Breast epithelium (tissue), 4 donors: ENCODE measurements around the gene NEDD4L. TPM values are rescaled to one million over a fixed set of nuclear protein-coding genes. Genes with fewer than 3 reads are reported as not detected.

ENCODE experiments used
- DNase-seq, 2 donors: peaks; one replicate each; pipeline ENCODE4 v3.0.0-alpha.2; 2019; ENCODE audit warnings: low spot score in 2 of 2
- H3K27ac ChIP-seq, 2 donors: fragments of 200-600 bp; sonication (generic) in 1 of 2; one replicate each; pipeline ENCODE4 v1.5.1; 2016 to 2019; ENCODE audit warnings: mild to moderate bottlenecking in 1 of 2
- H3K27me3 ChIP-seq, 2 donors: fragments of 200-600 bp; sonication (generic) in 1 of 2; one replicate each; pipeline versions ENCODE4 v1.5.1 to v1.6.0; 2017 to 2019; ENCODE audit warnings: control low read depth in 1 of 2, mild to moderate bottlenecking in 1 of 2
- H3K36me3 ChIP-seq: fragments of 200-600 bp; one replicate; pipeline ENCODE4 v1.5.1; 2019
- H3K4me1 ChIP-seq, 2 donors: fragments of 200-600 bp; sonication (generic); one replicate each; pipeline ENCODE4 v1.5.1; 2016 to 2019; ENCODE audit warnings: control low read depth in 1 of 2
- H3K4me3 ChIP-seq, 3 donors: fragments of 200-600 bp; sonication (generic); 1 replicate in 2 of 3; 2 replicates in 1 of 3; pipeline ENCODE4 v1.5.1; 2016 to 2019; ENCODE audit warnings: mild to moderate bottlenecking in 3 of 3, moderate library complexity in 2 of 3
- H3K9me3 ChIP-seq, 2 donors: fragments of 200-600 bp; sonication (generic) in 1 of 2; one replicate each; pipeline ENCODE4 v1.5.1; 2016 to 2019; ENCODE audit warnings: control low read depth in 1 of 2
- POLR2A ChIP-seq: fragments of 450-650 bp; IDR thresholded peaks from one replicate; pipeline ENCODE4 v1.6.1; 2016; ENCODE audit warnings: antibody characterized with exemption, mild to moderate bottlenecking, moderate library complexity
- POLR2AphosphoS5 ChIP-seq, 3 donors: sonication (generic); formaldehyde crosslinking; IDR thresholded peaks; one replicate each; pipeline ENCODE4 v1.6.1; 2017; ENCODE audit warnings: antibody characterized with exemption in 3 of 3
- intact Hi-C: fragments of 100-400 bp; cut with DNase I; formaldehyde crosslinking; loops from one replicate; pipeline ENCODE4 v1.15.1; 2023; ENCODE audit warnings: low total_unique reads
- total RNA-seq, 3 donors: library from RNA; depleted of rRNA; stranded (reverse); fragments of >200 nt; gene quantifications; one replicate each; pipeline ENCODE4 v1.1.0, GENCODE V29; 2016
- TF ChIP-seq, protein P1 (sequence below), 3 donors: fragments of 450-650 bp; IDR thresholded peaks; one replicate each; pipeline ENCODE4 v1.5.1; 2016 to 2017; ENCODE audit warnings: antibody characterized with exemption in 3 of 3, mild to moderate bottlenecking in 3 of 3, moderate library complexity in 3 of 3

NEDD4L gene
- total RNA-seq, 3 donors from 2014 or later = 26.2 to 162 (median 106) TPM

DNA sequence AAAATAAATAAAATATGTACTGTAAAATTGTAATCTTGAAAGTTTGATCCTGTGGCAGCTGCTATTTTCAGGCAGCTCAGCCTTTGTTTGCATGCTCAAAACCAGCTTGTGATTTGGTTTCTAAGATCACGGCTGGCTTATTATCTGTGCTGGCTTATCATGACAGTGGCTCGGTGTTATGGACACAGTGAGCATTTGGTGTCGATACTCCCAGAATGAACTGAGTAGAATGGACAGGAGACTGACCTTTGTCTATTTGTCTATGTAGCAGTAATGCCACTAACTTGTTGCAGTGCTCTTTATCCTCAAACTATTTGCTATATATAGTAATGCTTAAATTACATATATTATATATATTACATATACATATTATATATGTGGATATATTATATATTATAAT, 58.8 kb downstream of the NEDD4L start:
- Histone ChIP-seq H3K36me3 (no peaks in the 10 kb centered on the region), H3K4me3 (no peak overlapping the region), H3K27ac (peak overlapping the region in 1 of 2 donors; percentile 21), H3K4me1 (no peaks in the 10 kb centered on the region), H3K27me3 (no peaks in the 10 kb centered on the region), H3K9me3 (no peaks in the 10 kb centered on the region)
- no peak for DNase-seq
- no peak for TF ChIP-seq POLR2A
- TF ChIP-seq, protein P1, sequence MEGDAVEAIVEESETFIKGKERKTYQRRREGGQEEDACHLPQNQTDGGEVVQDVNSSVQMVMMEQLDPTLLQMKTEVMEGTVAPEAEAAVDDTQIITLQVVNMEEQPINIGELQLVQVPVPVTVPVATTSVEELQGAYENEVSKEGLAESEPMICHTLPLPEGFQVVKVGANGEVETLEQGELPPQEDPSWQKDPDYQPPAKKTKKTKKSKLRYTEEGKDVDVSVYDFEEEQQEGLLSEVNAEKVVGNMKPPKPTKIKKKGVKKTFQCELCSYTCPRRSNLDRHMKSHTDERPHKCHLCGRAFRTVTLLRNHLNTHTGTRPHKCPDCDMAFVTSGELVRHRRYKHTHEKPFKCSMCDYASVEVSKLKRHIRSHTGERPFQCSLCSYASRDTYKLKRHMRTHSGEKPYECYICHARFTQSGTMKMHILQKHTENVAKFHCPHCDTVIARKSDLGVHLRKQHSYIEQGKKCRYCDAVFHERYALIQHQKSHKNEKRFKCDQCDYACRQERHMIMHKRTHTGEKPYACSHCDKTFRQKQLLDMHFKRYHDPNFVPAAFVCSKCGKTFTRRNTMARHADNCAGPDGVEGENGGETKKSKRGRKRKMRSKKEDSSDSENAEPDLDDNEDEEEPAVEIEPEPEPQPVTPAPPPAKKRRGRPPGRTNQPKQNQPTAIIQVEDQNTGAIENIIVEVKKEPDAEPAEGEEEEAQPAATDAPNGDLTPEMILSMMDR (IDR thresholded peaks at IDR 0.05) = no peak
- intact Hi-C loops = no loop called here

DNA sequence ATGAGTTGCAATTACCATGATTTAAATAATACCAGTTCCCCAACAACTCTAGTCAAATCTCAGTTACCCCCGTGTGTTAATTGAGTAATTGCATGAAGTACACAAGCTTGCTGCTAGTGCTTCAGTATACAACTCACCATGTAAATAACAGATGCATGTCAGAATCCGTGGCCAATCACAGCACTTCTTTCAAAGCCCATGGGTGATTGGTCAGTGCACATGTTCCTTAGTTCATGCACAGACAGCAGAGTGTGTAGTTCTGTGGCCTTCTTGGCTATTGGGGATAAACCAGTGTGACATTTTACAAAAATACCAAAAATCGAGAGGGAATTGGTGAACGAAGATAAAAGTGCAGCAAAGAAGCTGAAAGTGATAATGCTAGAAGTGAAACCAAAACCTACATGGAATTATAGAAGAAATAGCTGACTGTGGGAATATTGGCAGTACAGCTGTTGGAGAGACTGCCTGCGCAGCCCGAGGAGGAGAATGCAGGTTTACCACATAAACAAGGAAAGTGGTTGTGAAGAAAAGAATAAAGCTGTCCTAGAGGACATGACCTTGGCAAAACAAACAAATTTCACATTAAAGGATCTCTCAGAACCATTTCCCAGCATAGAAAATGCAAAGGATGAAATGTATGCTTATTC, 59.4 kb downstream of the NEDD4L start:
- Histone ChIP-seq H3K4me1 (no peaks in the 10 kb centered on the region), H3K4me3 (no peak overlapping the region), H3K27ac (no peak overlapping the region)

DNA sequence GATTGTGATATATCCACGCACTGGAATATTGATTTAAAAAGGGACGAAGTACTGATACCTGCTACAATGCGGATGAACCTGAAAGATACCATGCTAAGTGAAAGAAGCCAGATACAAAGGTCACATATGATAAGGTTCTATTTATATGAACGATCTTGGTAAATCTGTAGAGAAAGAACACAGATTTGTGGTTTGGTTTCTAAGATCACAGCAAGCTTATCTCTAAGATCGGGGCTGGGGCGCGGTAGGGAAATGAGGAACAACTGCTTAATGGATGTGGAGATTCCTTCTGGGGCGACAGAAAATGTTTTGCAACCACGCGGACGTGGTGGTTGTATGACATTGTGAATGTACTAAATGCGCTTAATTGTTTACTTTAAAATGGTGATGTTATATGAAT, 60.1 kb downstream of the NEDD4L start:
- H3K4me1 ChIP-seq = no peaks in the 10 kb centered on the region
- no peak overlapping the region for H3K4me3 ChIP-seq
- H3K27ac ChIP-seq = no peak overlapping the region

More for the DNA sequence above, 59.4 kb downstream of the NEDD4L start:
- DNase-seq = no peak
- no peak for TF ChIP-seq POLR2A
- no peak for TF ChIP-seq POLR2AphosphoS5 (IDR thresholded peaks at IDR 0.05)
- TF ChIP-seq, protein P1 (IDR thresholded peaks at IDR 0.05) = no peak
- Histone ChIP-seq H3K36me3 (no peaks in the 10 kb centered on the region), H3K27me3 (no peaks in the 10 kb centered on the region), H3K9me3 (no peaks in the 10 kb centered on the region)
- intact Hi-C loops = no loop called here

GRCh38 chr18:58105206-58105887, 61.3 kb downstream of the NEDD4L start:
- Histone ChIP-seq H3K4me3 (no peak overlapping the region), H3K27me3 (no peaks in the 10 kb centered on the region), H3K4me1 (no peaks in the 10 kb centered on the region), H3K9me3 (no peaks in the 10 kb centered on the region), H3K27ac (no peak overlapping the region), H3K36me3 (no peaks in the 10 kb centered on the region)
- intact Hi-C loops = no loop called here
- no peak for TF ChIP-seq POLR2AphosphoS5 (IDR thresholded peaks at IDR 0.05)
- no peak for TF ChIP-seq POLR2A
- TF ChIP-seq, protein P1 (IDR thresholded peaks at IDR 0.05) = no peak
- no peak for DNase-seq

More for the DNA sequence above, 60.1 kb downstream of the NEDD4L start:
- no peaks in the 10 kb centered on the region for H3K27me3 ChIP-seq
- intact Hi-C loops = no loop called here
- no peaks in the 10 kb centered on the region for H3K36me3 ChIP-seq
- DNase-seq = no peak
- no peaks in the 10 kb centered on the region for H3K9me3 ChIP-seq
- no peak for TF ChIP-seq POLR2AphosphoS5 (IDR thresholded peaks at IDR 0.05)
- TF ChIP-seq, protein P1 (IDR thresholded peaks at IDR 0.05) = no peak
- TF ChIP-seq POLR2A = no peak

DNA sequence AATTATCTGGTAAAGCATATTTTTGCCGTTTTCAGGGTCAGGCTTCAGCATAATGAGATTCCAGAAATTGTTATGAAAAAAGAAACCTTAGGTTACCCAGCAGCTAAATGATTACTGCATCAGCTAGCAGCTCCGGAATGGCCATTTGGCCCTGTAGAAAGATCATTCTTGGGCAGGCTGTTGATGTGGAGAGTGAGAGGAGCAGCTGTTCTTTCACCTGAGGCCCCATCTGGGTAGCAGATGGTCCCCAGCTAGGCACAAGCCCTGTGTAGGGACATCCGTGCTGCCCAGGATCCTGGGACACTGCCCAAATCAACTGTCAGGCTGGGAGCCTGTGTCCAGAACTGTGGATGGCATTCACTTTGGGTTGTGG, 61.8 kb downstream of the NEDD4L start:
- TF ChIP-seq, protein P1 (IDR thresholded peaks at IDR 0.05) = no peak
- TF ChIP-seq POLR2A = no peak
- TF ChIP-seq POLR2AphosphoS5 (IDR thresholded peaks at IDR 0.05) = no peak
- Histone ChIP-seq H3K9me3 (no peaks in the 10 kb centered on the region), H3K4me3 (no peak overlapping the region), H3K27me3 (no peaks in the 10 kb centered on the region), H3K4me1 (no peaks in the 10 kb centered on the region), H3K27ac (no peak overlapping the region), H3K36me3 (no peaks in the 10 kb centered on the region)
- intact Hi-C loops = no loop called here
- DNase-seq = no peak
